Effector memory CD4-positive, alpha-beta T cell (primary cell): ENCODE results near the gene CCDC197.

Experiments used
- DNase-seq, 3 donors: peaks; one replicate each; pipeline ENCODE4 v3.0.0-alpha.2; 2020
- H3K27ac ChIP-seq: 2 replicates; pipeline ENCODE4 v1.7.0; 2013; ENCODE audit warnings: mild to moderate bottlenecking, low read length, moderate library complexity; ENCODE audit not compliant: insufficient read depth, poor library complexity, severe bottlenecking
- H3K27me3 ChIP-seq: replicated peaks from 2 replicates; pipeline ENCODE4 v1.7.0; 2013; ENCODE audit warnings: mild to moderate bottlenecking, low read length; ENCODE audit not compliant: insufficient read depth, control insufficient read depth, poor library complexity, severe bottlenecking
- H3K36me3 ChIP-seq: 2 replicates; pipeline ENCODE4 v1.7.0; 2013; ENCODE audit warnings: mild to moderate bottlenecking, low read length, moderate library complexity; ENCODE audit not compliant: control insufficient read depth, insufficient read depth
- H3K4me1 ChIP-seq: 2 replicates; pipeline ENCODE4 v1.7.0; 2013; ENCODE audit warnings: low read length, mild to moderate bottlenecking; ENCODE audit not compliant: control insufficient read depth, insufficient read depth, poor library complexity, severe bottlenecking
- H3K4me3 ChIP-seq: 2 replicates; pipeline ENCODE4 v1.7.0; 2013; ENCODE audit warnings: low read length, low read depth, mild to moderate bottlenecking; ENCODE audit not compliant: insufficient read depth, poor library complexity, severe bottlenecking
- H3K9me3 ChIP-seq: 2 replicates; pipeline ENCODE4 v1.7.0; 2013; ENCODE audit warnings: mild to moderate bottlenecking, low read length, moderate library complexity; ENCODE audit not compliant: control insufficient read depth

Gene CCDC197

GRCh38 chr14:94024549-94024948, 27.4 kb downstream of the CCDC197 start:
- DNase-seq = no peak
- H3K4me3 ChIP-seq = no peak overlapping the region
- no peaks in the 10 kb centered on the region for H3K36me3 ChIP-seq
- no peak overlapping the region for H3K27ac ChIP-seq
- H3K9me3 ChIP-seq = no peaks in the 10 kb centered on the region
- peaks cover 17% of the 10 kb centered on the region for H3K4me1 ChIP-seq
- no peaks in the 10 kb centered on the region for H3K27me3 ChIP-seq

- Histone ChIP-seq H3K4me1 (peaks cover 17% of the 10 kb centered on the region), H3K27me3 (no peaks in the 10 kb centered on the region), H3K27ac (no peak overlapping the region), H3K4me3 (peak overlapping the region; percentile 61), H3K9me3 (no peaks in the 10 kb centered on the region), H3K36me3 (no peaks in the 10 kb centered on the region)
- DNase-seq = no peak
Measured at GRCh38 chr14:94025720-94026119, 28.6 kb downstream of the CCDC197 start.

- Histone ChIP-seq H3K4me3 (peak within 1 kb of the TSS; percentile 61), H3K27me3 (no peaks in the 10 kb centered on the region), H3K4me1 (peaks cover 17% of the 10 kb centered on the region), H3K9me3 (no peaks in the 10 kb centered on the region), H3K36me3 (no peaks in the 10 kb centered on the region), H3K27ac (no peak within 1 kb of the TSS)
- DNase-seq = peak; percentile 84 to 95 (median 91)
Measured at GRCh38 chr14:94026173-94026888, 29.2 kb downstream of the CCDC197 start, which contains the start of gene OTUB2. TSS of gene OTUB2 (plus strand) at chr14:94026340. CDS start at chr14:94026538, 198 bp downstream.

GRCh38 chr14:94026889-94027469, 29.9 kb downstream of the CCDC197 start:
- H3K27ac ChIP-seq = no peak overlapping the region
- peaks cover 17% of the 10 kb centered on the region for H3K4me1 ChIP-seq
- no peaks in the 10 kb centered on the region for H3K36me3 ChIP-seq
- peak overlapping the region; percentile 61 for H3K4me3 ChIP-seq
- no peaks in the 10 kb centered on the region for H3K9me3 ChIP-seq
- DNase-seq = no peak
- H3K27me3 ChIP-seq = no peaks in the 10 kb centered on the region

GRCh38 chr14:94027566-94028449, 30.7 kb downstream of the CCDC197 start:
- no peak overlapping the region for H3K27ac ChIP-seq
- no peak for DNase-seq
- no peak overlapping the region for H3K4me3 ChIP-seq
- H3K36me3 ChIP-seq = no peaks in the 10 kb centered on the region
- H3K4me1 ChIP-seq = peaks cover 17% of the 10 kb centered on the region
- H3K27me3 ChIP-seq = no peaks in the 10 kb centered on the region
- no peaks in the 10 kb centered on the region for H3K9me3 ChIP-seq

GRCh38 chr14:94028450-94028826, 31.3 kb downstream of the CCDC197 start:
- DNase-seq = no peak
- H3K27ac ChIP-seq = no peak overlapping the region
- no peaks in the 10 kb centered on the region for H3K9me3 ChIP-seq
- no peak overlapping the region for H3K4me3 ChIP-seq
- peaks cover 17% of the 10 kb centered on the region for H3K4me1 ChIP-seq
- no peaks in the 10 kb centered on the region for H3K27me3 ChIP-seq
- no peaks in the 10 kb centered on the region for H3K36me3 ChIP-seq

GRCh38 chr14:94029265-94029664, 32.2 kb downstream of the CCDC197 start:
- no peak for DNase-seq
- Histone ChIP-seq H3K27ac (no peak overlapping the region), H3K4me3 (no peak overlapping the region), H3K36me3 (no peaks in the 10 kb centered on the region), H3K27me3 (no peaks in the 10 kb centered on the region), H3K9me3 (no peaks in the 10 kb centered on the region), H3K4me1 (peaks cover 17% of the 10 kb centered on the region)

GRCh38 chr14:94029671-94030203, 32.6 kb downstream of the CCDC197 start:
- H3K9me3 ChIP-seq = no peaks in the 10 kb centered on the region
- DNase-seq = no peak
- peaks cover 17% of the 10 kb centered on the region for H3K4me1 ChIP-seq
- no peaks in the 10 kb centered on the region for H3K27me3 ChIP-seq
- no peaks in the 10 kb centered on the region for H3K36me3 ChIP-seq
- no peak overlapping the region for H3K4me3 ChIP-seq
- H3K27ac ChIP-seq = no peak overlapping the region

- H3K36me3 ChIP-seq = no peaks in the 10 kb centered on the region
- H3K27me3 ChIP-seq = no peaks in the 10 kb centered on the region
- H3K9me3 ChIP-seq = no peaks in the 10 kb centered on the region
- H3K27ac ChIP-seq = no peak overlapping the region
- H3K4me1 ChIP-seq = peaks cover 17% of the 10 kb centered on the region
- no peak overlapping the region for H3K4me3 ChIP-seq
- DNase-seq = no peak
Measured at GRCh38 chr14:94030571-94030970, 33.5 kb downstream of the CCDC197 start.
